ENCODE data around the gene COCH.

COCH gene

DNA sequence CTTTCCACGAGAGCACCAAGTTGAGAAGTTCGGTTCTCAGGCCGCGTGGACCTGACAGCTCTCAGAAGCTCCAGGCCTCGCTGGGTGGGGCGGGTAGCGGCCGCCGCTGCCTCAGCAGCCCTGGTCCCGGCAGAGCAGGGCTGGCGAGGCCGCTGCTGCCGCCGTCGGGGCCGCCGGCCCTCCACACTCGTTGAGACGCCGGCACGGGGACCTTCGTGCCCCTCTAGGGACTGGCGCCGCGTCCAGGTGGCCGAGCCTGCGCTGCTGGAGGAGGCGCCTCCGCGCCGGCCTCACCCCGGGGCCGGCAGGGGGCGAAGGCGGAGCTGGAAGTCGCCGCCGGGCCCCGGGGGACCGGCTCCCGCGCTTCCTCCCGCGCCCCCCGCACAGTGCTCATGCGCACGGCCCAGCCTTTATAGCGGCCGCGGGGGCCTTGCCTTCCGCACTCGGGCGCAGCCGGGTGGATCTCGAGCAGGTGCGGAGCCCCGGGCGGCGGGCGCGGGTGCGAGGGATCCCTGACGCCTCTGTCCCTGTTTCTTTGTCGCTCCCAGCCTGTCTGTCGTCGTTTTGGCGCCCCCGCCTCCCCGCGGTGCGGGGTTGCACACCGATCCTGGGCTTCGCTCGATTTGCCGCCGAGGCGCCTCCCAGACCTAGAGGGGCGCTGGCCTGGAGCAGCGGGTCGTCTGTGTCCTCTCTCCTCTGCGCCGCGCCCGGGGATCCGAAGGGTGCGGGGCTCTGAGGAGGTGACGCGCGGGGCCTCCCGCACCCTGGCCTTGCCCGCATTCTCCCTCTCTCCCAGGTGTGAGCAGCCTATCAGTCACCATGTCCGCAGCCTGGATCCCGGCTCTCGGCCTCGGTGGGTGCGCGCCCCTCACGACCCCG lies at the start of gene COCH:
Gene COCH (plus strand): TSS at position 440 of the 879 bp plus-strand sequence. CDS start 380 bp downstream, at position 820.
- TF ChIP-seq CTCF (IDR thresholded peaks at IDR 0.05), result no peak

- no peak for TF ChIP-seq CTCF (IDR thresholded peaks at IDR 0.05)
These were observed 48.3 kb upstream of the COCH start for GRCh38 chr14:30826070-30826469.

- TF ChIP-seq CTCF (IDR thresholded peaks at IDR 0.05), result no peak
These were observed 44.5 kb upstream of the COCH start for GRCh38 chr14:30829853-30830252.

- no peak for TF ChIP-seq CTCF (IDR thresholded peaks at IDR 0.05)
These were observed 40.0 kb upstream of the COCH start for GRCh38 chr14:30834353-30834752.

DNA sequence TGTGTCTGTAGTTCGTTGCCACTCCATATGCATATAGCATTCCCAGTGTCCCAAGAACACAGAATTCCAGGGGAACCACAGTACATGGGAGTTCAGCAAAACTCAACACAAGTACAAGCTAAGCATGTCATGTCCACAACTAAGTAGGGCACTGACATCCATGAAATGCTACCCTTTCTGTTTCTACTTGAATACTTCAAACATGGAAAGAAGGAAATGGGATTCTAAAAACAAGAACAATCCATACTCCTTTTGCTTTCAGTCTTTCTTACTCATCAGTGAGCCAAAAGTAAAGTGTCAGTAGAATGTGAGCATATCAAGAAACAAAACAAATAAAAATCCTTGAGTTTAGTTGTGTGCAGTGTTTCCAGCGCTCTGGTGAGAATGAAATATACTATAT lies 36.0 kb upstream of the COCH start:
- TF ChIP-seq CTCF (IDR thresholded peaks at IDR 0.05), result no peak

- TF ChIP-seq CTCF (IDR thresholded peaks at IDR 0.05), result no peak
These were observed 34.1 kb upstream of the COCH start for GRCh38 chr14:30840086-30840779.

GRCh38 chr14:30842431-30842830 lies 31.9 kb upstream of the COCH start:
- TF ChIP-seq CTCF (IDR thresholded peaks at IDR 0.05), result no peak

Measured in LNCAP (cell line).